GM18499 (cell line): ENCODE measurements around the gene AIRE.
A peak's percentile ranks its signal among the peaks of the same experiment; 100 is the strongest.
"Not testable (repeated sequence)": the region's sequence is repeated elsewhere in the genome, so short reads cannot be mapped to it uniquely, and the experiment has no call there.

ENCODE experiments used
- ATAC-seq: cut with Tn5 transposase; IDR thresholded peaks from one replicate; pipeline ENCODE4 v1.9.1; 2021; ENCODE audit warnings: moderate number of reproducible peaks; ENCODE audit not compliant: insufficient read depth, unreplicated experiment

The AIRE gene

DNA sequence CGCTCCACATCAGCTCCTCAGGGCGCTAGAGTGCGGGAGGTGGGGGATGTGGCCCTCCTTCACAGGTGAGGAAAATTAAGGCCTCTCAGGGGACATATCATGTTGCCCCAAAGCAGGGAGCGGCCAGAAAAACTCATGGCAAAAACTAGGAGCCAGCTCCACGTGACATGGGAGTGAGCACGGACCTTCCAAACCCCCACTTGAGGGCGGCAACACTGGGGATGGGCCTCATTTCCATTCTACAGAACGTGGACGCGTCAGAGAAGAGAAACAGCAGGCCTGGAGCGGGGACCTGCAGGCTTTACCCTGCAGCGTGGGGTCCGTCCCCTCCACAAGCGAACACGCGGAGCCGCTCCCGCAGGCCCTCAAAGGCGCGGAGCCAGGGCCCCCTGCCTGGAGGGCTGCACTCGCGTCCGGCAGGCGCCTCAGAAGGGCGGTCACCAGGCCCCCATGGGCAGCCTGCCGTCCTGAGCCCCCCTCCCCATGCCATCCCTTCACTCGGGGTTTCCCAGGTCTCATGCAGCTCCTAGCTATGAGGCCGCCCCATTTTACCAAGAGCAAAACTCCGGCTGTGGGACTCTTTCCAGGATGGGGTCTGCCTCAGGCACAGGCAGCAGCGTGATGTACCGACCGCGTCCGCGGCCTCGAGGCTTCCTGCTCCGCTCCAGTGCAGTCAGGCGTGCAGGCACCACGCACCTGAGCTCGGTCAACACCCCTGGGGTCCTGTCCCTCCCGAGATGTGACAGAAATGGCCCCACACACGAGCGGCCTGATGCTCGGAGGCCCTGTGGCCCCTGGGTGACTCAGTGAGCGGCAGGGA, 48.0 kb downstream of the AIRE start:
- ATAC-seq: no peak

DNA sequence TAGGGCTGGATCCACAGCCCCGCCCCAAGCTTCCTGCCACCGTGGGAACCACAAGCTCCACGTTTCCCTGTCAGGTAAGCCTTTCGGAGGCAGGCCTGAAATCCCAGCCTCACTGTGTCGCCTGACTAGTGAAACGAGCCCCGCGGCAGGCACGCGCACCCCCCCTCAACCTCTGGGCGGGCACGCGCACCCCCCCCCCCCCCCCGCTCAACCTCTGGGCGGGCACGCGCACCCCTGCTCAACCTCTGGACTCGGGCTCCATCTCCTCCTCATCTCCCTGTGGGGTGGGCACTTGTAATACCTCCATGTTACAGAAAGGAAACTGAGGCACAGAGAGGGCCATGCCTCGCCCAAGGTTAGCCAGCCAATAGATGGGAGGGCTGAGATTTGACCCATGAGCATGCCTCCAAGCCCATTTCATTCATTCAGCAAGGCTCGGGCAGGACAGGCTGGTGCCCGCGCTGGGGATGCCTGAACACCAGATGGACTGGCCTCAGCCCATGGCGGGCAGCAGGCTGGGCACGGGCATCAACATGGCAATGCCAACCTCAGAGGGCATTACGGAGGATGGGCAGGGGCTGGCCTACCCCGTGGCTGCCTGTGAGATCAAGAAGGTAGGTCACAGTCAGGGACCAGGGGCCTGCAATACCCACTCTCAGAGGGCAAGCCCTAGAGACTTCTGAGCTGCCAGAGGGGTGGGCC, 48.8 kb downstream of the AIRE start:
- ATAC-seq: no peak

DNA sequence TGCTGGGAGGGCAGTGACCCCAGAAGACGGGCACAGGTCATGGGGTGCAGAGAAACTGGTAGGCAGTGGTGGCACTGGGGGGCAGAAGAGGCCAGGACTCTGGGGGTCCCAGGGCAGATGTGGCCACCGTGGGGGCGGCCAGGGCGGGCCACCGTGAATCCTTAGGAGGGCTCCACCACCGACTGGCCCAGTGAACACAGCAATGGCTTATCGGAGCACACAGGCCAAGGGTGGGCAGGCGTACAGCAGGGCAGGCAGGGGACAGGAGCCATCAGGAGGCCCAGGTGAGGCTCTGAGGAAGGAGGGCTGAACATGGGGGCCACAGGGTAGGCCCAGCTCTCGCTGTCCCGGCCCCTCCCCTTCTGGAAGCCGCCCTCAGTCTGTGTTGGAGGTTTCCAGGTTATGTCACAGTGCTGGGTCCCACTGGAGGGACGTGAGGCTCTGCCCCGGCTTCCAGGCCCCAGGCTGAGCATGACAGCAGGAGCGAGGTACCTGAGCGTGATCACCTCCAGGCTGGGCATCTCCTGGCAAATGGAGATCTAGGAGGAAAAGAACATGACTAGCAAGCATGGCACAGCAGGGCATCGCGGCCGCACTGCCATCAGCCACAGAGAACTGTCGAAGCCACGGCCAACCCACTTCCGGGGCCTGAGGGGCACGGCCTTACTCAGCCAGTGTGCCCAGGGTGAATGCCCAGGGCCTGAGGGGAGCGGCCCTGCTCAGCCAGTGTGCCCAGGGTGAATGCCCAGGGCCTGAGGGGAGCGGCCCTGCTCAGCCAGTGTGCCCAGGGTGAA, 49.8 kb downstream of the AIRE start:
- ATAC-seq: no peak

DNA sequence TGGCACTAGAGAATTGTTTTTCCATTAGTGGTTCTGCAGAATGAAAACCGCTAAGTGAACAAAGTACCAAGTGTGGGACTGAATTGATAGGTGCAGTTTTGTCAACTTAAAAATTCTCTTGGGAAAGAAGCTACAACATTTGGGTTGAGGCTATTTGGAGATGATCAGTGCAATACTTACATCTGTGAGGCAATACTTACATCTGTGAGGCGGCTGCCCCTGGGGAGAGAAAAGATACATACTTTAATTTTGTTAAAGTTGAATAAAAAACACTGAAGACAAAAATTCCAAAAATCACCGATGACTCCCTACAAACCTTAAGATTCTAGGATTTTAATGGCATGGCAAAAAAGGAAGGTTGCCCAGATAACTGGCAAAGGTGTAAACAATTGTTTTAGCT, 51.8 kb downstream of the AIRE start:
- ATAC-seq: no peak

- ATAC-seq: no peak
Observed at GRCh38 chr21:44337941-44338895, 52.5 kb downstream of the AIRE start.

DNA sequence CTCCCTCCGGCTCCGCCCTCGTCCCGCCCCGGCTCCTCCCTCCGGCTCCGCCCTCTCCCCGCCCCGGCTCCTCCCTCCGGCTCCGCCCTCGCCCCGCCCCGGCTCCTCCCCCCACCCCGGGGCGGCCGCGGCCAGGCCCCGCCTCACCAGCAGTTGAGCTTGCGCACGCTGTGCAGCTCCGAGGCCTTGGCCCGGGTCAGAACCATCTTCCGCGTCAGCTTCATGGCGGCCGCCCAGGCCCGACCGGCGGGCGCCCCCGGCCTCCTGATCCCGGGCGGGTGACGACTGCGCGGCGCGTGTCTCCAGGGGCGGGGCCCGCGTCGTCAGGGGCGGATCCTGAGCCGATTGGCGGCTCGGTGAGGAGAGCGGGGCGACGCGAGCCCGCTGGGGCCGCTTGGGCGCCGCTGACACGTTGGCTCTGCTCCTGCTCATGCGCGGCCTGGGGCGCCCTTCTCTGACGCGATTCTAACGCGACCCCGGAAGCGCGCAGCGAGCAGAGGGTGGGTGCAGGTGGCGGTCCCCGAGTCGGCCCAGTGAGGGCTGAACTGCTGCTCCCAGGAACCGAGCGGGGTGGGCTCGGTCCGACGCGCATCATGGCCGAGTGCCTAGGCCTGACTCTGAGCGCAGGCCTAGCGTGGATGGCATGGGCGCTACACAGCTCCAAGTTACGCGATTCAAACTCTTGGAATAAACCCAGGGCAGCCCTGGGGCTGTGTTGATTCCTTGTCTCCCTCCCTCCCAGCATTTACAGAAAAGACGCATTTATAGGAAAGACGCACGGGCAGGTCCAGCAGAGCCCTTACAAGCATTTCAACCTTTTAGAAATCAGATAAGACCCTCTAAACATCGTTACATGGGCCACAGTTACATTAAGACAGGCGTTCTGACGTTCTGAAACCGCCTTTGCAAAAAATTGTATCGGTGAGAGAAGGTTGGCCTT, 53.6 kb downstream of the AIRE start, which contains the start of gene CFAP410:
Gene CFAP410, minus strand, starts transcription at position 420 of the 940 bp plus-strand sequence. Its CDS starts 196 bp downstream, at position 224.
- ATAC-seq: peak; percentile 54

DNA sequence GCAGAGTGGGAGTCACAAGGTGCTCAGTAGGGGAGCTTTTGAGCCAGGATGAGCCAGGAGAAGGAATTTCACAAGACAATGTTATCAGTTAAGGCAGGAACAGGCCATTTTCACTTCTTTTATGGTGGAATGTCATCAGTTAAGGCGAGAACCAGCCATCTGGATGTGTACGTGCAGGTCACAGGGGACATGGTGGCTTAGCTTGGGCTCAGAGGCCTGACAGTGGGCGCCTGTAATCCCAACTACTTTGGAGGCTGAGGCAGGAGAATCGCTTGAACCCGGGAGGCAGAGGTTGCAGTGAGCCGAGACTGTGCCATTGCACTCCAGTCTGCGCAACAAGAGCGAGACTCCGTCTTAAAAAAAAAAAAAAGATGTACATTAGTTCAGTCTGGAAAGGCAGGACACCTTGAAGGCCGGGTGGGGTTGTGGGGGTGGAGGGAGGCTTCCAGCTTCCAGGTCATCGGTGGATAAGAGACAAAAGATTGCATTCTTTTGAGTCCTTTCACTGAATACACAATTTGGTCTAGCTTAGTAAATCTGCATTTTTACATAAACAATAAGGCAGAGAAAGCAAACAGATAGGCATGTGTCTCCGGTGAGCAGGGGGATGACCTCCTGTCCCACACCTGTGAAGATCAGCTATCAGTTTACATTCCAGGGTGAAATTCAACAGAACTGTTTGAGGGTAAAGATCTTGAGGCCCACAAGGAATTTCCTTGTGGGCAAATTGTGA, 56.2 kb downstream of the AIRE start:
- ATAC-seq: not testable (repeated sequence)

- not testable (repeated sequence) for ATAC-seq
Observed at GRCh38 chr21:44342981-44343380, 57.3 kb downstream of the AIRE start.

GRCh38 chr21:44344541-44345183, 59.0 kb downstream of the AIRE start:
- ATAC-seq: no peak

GRCh38 chr21:44345495-44345894, 59.8 kb downstream of the AIRE start:
- no peak for ATAC-seq

DNA sequence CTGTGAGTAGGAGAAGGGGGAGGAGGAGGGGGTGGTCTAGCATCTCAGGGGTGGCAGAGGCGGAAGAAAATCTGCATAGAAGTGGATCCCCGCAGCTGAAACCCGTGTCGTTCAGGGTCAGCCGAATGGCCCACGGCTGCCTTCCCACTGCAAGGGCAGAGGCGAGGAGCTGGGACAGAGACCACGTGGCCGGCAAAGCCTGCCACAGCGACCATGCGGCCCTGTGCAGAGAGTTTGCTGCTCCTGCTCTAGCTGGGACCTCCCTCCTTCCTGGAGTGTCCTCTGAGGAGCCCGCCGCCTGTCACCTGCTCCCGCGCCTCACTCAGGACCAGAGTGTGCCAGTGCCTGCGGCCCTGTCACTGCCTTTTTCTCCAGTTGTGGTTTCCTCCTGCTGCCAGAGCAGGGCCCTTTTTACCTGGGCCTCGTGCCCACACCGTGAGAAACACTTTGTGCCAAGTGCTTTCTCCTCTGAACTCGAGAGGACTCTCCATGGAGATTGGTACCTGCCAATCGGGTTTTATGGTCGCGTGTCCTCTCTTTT, 62.3 kb downstream of the AIRE start:
- ATAC-seq: no peak
